Measurements from ENCODE around the gene PLXNC1.

PLXNC1 gene

DNA sequence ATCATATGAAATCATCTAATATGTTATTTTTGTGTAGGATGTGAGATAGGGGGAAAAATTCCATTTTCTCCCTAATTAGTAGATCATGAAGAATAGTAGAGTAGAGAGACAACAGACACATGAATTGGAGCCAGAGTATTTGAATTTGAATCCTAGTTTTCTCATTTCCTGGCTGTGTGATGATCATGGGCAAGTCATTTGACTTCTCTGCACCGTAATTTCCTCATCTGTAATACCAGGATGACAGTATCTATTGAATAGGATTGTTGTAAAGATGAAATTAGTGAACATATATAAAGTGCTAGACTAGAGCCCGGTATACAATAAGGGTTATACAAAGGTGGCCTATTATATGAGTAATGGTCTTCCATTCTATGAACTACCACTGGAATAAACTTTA, 32.2 kb upstream of the PLXNC1 start:
- no peak for DNase-seq (ENCODE audit: insufficient read length, low spot score)
- FAIRE-seq, result no peak
- TF ChIP-seq CTCF (IDR thresholded peaks at IDR 0.05; ENCODE audit: insufficient read depth, missing control alignments), result no peak

- TF ChIP-seq CTCF (IDR thresholded peaks at IDR 0.05; ENCODE audit: insufficient read depth, missing control alignments), result no peak
- DNase-seq (ENCODE audit: insufficient read length, low spot score) (no peak), FAIRE-seq (no peak)
Observed at GRCh38 chr12:94121886-94122285, 26.5 kb upstream of the PLXNC1 start.

- TF ChIP-seq CTCF (IDR thresholded peaks at IDR 0.05; ENCODE audit: insufficient read depth, missing control alignments), result no peak
- FAIRE-seq (no peak), DNase-seq (ENCODE audit: insufficient read length, low spot score) (no peak)
Observed at GRCh38 chr12:94122591-94122990, 25.8 kb upstream of the PLXNC1 start.

DNA sequence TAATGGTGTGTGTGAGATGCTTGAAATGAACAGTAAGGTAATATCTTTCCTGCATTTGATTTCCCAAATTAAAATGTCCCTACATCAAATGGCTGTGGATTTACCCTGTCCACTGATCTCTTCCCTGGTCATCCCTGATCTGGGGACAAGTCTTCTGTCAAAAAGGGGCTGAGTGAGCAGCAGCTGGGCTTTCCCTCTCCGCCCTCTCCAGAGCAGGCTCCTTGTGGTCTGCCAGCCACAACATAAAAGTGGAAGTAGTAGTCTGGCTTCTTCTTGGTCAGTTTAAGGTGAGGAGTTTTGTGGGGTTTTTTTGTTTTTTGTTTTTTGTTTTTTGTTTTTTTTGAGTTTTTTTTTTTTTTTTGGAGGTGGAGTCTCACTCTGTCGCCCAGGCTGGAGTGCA, 25.2 kb upstream of the PLXNC1 start:
- FAIRE-seq (no peak), DNase-seq (ENCODE audit: insufficient read length, low spot score) (no peak)
- no peak for TF ChIP-seq CTCF (IDR thresholded peaks at IDR 0.05; ENCODE audit: insufficient read depth, missing control alignments)

- FAIRE-seq (no peak), DNase-seq (ENCODE audit: insufficient read length, low spot score) (no peak)
- TF ChIP-seq CTCF (IDR thresholded peaks at IDR 0.05; ENCODE audit: insufficient read depth, missing control alignments), result no peak
Observed at GRCh38 chr12:94126067-94126466, 22.3 kb upstream of the PLXNC1 start.

DNA sequence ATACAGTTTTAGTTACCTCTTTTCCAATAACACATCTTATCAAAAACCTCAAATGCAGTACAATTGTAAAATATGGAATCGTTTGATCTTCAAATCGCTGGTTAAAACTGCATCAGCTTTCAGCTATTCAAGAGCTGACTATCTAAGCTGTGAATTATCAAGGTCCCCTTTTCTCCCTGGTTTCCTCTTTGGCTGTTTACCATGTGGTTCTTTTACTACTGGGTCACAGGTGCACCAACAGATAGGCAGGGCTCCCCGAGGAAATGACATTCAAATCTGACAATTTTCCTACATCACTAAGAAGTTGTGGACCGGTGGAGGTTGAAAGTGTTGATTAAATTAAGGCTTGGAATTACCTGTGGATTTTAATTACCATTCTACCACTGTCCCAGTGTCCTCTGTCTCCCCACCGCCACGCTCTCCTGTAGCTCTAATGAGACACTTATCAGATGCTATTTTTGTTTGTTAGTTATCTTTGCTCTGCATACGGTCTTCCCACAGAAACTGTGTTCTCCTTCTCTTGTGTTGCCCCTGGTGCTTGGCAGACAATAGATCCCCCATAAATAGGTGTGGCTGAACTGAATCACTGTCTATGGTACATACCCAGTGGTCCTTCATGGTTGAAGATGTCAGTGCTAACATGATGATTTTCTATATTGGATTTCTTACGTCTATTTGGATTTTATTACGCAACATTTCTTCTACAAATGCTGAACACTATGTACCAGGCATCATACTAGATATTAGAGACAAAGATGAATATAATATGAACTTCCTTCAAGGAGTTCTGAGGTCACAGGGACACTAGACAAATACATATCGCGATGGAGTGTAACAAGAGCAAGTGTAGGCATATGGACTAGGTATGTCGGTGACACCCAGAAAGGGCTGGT, 20.9 kb upstream of the PLXNC1 start:
- DNase-seq (ENCODE audit: insufficient read length, low spot score) (no peak), FAIRE-seq (no peak)
- TF ChIP-seq CTCF (IDR thresholded peaks at IDR 0.05; ENCODE audit: insufficient read depth, missing control alignments), result no peak

GRCh38 chr12:94128280-94128679, 20.1 kb upstream of the PLXNC1 start:
- FAIRE-seq, result no peak
- DNase-seq (ENCODE audit: insufficient read length, low spot score), result no peak
- no peak for TF ChIP-seq CTCF (IDR thresholded peaks at IDR 0.05; ENCODE audit: insufficient read depth, missing control alignments)

All from D721Med (cell line).